ENCODE measurements around the gene ELK3.

Gene ELK3

DNA sequence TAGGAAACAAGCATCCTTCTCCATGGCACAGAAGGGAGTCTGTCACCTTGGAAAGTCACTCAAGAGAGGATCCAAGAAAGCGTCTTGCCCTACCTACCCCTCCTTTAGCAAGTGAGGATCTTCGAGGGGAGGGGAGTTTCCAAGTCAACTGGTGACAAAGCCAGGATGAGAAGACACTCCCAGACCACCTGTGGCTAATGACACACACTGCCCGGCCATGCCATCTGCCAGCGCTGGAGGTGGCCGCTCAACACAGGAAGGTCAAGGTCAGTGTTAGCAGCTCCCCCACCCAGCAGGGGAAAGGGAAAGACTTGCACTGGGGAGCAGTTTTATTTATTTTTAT lies 41.3 kb downstream of the ELK3 start:
- peak in 1 of 3 experiments; percentile 38 for DNase-seq

DNA sequence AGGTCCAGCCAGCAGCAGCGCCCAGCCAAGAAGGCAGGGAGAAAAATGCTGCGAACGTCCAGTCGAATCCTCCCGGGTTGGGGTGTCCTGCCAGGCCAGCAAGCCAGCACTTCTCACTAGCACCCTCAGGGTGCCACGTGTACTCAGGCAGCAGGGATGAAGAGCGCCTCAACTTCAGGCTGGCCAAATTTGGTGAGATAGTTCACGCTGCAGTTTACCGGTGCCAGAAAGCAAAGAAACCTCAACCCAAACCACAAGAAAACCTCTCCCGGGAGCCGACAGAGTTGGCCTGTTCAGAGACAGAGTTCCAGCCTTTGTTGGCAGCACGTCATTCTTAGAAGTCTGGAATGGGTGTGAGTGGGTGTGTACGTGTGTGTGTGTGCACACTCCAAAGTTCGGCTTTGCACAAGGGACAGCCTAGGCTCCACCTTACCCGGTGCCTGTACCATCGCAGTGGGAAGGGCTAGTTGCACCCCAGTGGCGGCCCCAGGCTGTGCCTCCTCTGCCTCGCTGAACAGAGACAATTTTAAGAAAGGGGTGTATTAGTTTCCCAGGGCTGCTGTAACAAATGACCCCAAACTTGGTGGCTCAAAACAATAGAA lies 42.1 kb downstream of the ELK3 start:
- DNase-seq = no peak

DNA sequence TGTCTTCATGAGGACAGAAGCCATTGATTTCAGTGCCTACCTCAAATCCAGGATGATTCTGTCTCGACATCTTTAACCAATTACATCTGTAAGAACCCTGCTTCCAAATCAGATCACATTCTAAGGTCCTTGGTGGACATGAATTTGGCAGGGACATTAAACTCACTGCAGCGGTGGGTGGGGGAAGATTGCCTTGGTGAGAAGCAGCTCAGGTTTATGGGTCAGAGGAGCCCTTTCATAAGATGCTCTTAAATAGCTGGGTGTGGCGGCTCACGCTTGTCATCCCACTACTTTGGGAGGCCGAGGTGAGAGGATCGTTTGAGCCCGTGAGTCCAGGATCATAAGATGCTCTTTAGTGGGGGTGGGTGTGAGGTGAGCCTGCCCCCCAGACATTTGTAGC lies 42.9 kb downstream of the ELK3 start:
- DNase-seq = no peak

DNA sequence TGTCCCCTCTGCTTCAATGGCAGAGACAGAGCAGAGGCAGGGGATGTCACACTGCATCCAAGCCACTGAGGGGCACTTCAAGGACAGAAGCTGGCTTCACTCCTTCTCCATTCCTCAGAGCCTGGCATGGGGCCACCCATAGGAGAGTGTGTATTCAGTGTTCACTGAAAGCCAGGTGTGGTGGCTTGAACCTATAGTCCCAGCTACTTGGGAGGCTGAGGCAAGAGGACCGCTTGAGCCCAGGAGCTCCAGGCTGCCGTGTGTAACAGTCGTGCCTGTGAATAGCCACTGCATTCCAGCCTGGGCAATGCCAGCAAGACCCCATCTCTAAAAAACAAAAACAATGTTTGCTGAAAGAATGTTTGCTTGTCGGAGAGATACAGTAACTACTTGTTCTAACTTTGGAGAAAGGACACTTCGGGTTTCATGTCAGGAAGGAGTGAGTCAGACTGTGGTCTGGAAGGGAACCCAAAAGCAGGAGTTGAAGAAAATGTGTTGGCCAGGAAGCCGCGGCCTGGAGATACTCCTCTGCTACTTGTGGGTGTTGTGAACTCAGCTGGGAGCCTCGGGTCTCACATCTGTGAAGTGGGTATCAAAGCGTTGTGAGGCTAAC lies 43.4 kb downstream of the ELK3 start:
- DNase-seq = no peak

DNA sequence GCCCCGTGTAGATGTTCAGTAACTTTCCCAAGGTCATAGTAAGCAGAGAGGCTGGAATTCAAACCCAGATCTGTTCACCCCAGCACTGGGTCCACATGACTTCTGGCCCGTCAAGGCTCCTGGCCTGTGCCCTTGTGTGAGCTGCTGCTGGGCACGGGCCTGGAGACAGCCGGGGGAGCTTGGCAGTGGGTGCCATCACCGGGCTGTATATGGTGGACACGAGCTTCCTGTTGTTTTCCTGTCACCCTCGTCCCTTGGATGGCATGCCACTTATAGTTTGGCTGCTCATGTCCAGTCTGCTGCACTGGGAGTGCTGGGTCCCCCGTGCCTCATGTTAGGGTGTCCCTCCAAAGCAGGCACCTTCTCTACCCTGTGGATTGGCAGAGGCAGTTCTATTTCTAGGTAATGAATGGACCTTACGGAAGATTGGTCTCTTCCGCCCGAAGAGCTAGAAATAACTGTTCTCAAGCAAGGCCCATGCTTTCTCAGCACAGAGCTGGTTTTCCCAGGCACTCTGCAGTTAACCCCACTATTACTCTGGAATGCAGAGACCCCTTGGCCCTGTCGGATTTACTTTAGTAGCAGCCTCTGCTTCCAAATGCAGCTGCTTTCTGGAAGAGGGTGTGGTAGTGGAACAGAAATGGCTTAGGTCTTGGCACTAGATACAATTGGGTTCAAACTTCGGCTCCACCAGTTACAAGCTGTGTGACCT lies 44.3 kb downstream of the ELK3 start:
- no peak for DNase-seq

DNA sequence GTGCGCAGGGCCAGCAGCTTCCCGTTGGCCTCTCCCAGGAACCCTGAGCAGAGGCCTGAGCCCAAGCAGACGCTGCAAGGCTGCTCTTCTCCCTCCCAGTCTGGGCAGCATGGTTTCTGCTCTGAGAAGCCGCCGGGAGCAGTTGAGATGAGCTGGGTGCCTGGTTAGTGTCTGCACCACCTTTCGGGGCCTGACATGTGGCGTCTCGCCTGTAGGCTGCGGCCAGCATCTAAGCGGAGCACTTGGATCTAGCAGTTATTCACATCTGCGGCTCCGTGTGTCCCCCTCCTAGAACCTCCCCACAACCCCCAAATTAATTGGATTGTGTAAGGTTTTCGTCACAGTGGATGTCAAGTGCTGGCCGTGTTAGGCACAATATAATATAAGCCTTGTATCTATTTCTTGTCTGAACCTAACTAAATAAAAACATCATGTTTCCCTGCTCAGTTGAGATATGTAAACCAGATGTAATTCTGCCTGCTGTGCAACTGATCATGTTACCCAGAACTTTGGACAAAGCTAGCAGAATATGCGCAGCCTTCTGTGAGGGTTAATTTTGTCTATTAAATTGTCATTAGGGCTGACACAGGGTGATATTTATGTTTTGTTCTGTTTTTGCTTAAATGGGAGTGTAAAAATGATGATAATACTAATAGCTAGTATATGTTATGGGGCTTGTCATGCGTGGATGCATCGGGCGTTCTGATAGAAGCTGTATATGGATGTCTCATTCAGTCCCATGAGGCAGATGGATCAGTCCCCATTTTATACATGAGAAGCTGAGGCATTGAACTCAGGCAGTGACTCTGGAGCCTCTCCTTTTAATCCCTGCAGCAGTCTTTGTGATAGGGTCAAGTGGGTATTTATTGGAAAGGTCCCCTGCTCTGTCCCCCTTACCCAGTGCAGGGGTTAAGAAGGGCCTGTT lies 45.8 kb downstream of the ELK3 start:
- DNase-seq = peak in 1 of 3 experiments; percentile 41

DNA sequence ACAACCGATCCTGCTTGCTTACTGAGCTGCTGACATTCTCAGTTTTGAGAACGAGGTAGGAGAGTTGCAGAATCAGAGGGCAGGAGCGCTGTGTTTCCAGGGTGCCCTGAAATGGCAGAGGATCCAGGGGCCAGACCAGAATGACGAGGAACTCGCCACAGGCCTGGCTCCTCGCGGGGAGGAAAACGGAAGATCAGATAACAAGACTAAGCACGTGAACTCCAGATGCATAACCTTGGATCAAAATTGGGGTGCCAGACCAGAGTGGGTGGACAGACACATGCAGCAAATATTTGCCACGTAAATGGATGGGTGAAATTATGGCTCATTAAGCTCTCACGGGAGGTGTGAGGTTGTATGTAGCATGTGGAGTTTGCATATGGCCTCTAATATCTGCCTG lies 46.5 kb downstream of the ELK3 start:
- no peak for DNase-seq

DNA sequence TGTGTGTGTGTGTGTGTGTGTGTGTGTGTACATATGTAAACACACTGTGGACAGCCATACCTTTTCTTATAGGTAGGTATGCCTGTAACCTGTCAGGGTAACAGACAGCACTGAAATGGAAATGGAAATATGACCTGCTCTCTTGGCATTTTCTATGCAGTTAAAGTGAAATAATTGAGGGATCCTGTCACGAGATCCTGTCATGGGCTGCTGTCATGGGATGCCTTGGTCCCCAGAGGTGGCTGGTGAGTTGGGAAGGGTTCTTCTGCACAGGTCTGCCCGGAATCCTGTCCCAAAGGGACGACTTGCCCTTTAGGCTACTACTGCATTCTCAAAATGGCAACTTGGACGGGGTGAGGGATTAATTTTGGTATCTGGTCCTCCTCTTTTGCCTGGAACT lies 47.3 kb downstream of the ELK3 start:
- no peak for DNase-seq

DNA sequence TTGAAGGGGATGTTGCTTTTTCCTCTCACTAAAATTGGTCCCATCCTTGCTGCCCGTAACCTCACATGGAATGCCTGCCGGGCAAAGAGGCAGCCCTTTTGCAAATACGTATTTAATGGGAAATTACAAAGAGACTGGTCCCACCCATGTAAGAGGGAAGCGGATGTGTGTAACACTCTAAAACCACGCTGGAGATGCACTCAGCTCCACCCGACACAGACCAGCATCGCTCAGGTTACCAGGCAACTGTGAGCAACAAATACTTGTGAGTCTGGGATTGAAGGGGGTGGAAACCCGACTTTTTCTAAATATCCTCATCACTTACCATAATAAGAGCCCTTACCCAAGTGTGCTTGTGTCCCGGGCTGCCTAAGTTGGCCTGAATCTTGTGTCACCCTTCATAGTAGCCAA lies 47.7 kb downstream of the ELK3 start:
- DNase-seq = peak in 1 of 3 experiments; percentile 13

DNA sequence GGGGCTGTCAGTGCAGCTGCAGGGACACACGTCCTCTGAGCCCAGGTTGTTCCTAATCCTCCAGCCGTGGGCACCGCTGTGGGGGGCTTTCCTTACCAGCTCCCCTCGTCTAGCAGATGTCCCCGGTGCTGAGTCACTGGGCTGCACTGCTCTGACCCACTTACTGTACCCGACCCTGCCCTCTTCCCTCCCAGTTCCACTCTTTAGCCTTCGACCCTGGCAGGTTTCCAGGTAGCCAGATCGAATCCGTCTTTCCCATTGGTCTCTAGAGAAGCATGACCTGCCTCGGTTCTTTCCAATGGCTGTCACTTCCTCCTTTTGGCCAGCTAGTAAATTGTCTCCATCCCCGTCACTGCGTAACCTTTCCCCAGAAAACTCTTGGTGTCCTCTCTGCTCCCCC lies 48.4 kb downstream of the ELK3 start:
- no peak for DNase-seq

DNA sequence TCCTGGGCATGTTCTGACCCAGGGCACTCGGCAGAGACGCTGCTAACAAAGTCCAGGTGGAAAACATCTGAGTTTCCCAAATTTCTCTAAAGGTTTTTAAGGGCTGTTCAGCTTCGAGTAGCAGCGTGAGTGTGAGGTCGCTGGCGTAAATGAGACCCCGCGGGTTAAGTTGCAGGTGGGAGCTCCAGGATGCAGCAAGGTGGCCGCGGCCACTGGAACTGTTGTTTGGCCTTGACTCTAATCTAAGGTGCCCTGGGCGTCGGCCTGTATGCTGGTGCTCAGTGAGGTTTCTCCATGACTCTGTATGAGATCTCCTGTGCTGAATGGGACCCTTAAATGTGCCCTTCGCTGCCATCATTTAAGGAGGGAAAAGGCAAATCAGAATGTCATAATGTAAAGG lies 50.7 kb downstream of the ELK3 start:
- DNase-seq = no peak

DNA sequence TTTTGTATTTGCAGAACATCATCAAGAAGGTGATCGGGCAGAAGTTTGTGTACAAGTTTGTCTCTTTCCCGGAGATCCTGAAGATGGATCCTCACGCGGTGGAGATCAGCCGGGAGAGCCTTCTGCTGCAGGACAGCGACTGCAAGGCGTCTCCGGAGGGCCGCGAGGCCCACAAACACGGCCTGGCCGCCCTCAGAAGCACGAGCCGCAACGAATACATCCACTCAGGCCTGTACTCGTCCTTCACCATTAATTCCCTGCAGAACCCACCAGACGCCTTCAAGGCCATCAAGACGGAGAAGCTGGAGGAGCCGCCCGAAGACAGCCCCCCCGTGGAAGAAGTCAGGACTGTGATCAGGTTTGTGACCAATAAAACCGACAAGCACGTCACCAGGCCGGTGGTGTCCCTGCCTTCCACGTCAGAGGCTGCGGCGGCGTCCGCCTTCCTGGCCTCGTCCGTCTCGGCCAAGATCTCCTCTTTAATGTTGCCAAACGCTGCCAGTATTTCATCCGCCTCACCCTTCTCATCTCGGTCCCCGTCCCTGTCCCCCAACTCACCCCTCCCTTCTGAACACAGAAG lies 52.8 kb downstream of the ELK3 start:
- no peak for DNase-seq

DNA sequence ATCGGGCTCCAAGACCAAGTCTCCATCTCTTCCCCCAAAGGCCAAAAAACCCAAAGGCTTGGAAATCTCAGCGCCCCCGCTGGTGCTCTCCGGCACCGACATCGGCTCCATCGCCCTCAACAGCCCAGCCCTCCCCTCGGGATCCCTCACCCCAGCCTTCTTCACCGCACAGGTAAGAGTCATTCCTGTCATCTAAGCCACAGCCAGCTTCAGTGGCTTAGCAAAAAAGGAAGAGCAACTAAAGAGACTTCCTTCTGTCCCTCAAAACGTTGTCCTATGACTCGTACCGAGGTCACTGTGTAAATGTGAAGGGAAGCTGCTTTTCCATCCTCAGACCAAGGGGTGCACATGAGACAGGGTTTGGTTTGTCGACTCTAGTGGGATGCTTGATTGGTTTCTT lies 53.4 kb downstream of the ELK3 start:
- no peak for DNase-seq

DNA sequence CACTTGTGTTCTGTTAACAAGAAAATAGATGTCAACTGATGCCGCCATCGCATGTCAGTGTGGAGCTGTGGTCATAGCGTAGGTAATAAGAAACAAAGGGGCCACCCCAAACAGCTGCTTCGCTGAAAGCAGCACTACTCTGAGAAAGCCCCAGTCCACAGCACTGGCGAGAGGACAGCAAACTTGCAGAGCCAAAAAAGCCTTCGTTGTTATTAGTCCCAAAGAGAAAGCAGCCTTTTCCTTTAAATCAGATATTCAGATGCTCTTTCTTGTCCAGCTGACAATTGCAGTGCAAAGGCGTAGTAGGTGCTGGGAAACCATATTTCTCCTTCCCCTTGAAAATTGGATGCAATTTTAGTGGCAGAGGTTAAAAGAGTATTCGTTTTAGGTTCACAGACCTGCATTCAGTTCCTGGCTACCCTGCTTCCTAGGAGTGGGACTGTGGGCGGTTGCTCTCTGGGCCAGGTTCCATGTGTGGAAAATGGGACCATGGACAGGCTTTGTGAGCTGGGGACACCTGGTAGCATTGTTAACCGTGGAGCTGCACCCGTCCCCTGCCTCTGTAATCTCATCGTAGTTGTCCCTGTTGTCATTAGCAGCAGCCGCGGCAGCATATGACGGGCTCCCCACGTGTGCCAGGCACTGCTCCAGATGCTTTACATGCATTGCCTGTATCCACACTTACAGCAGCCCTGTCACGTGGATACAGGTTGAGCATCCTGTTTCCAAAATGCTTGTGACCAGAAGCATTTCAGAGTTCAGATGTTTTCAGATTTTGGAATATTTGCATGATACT lies 54.2 kb downstream of the ELK3 start:
- DNase-seq = no peak

DNA sequence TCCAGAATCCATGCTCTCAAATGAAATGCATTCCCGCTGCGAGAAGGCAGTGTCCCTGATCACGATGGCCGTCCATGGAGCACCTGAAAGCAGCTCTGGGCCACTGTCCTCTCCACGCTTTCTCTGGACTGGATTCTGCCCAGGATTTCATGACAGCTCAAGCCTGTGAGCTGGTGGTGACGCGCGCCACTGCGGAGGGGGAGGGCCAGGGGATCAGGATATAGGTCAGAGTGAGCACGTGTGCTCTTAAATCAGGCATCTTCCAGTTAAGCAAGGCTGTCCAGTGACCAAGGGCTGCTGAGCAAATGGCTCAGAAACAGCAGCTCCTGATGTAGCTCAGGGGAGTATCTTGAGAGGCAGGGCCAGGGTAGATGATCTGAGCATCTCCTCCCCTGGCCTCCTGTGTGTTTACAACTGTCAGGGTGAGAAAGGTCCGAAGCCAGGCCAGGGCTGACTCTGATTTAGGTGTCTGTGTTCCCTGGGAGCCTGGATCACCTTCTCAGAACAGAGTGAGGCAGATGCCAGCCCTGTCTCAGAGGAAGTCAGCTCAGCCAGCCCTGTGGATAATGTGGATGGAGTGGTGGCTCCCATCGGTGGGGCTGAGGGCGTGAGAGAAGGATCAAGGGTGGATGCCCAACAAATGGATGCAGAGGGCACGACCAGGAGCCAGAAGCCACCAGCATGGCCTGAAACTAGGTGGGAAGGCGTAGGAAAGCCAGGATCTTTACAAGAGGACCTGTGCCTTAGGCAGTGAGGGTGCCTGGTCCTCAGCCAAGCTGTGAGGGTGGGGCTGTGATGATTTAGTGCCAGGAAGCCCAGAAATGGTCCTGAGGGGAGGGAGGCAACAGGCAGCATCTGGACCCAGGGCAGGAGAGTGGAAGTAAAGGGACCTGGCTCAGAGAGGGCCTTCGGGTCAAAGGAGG lies 55.3 kb downstream of the ELK3 start:
- DNase-seq = no peak

DNA sequence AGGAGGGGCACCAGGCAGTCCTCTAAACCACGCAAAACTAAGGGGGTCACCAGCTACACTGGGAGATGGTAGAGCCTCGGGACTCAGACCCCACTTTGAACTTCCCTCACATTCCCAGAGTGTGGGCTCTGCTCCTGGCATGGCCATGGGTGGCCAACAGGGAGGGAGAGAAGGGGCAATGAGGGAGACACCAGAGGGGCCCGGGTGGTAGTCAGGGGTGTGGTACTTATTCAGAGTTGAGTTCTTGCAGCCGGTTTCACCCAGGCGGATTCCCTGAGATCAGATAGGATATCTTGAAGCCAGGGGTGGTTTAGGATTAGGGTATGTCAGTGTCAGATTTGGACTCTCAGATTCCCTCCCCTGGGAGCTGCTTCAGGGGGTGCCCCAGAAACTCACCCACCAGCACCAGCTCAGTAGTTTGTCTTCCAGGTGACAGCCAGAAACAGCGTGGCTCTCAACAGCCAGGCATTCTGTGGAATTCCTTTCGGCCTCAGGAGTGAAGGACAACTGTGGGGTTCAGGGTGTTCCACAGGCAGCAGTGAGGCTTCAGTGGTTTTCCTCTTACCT lies 56.0 kb downstream of the ELK3 start:
- DNase-seq = no peak

DNA sequence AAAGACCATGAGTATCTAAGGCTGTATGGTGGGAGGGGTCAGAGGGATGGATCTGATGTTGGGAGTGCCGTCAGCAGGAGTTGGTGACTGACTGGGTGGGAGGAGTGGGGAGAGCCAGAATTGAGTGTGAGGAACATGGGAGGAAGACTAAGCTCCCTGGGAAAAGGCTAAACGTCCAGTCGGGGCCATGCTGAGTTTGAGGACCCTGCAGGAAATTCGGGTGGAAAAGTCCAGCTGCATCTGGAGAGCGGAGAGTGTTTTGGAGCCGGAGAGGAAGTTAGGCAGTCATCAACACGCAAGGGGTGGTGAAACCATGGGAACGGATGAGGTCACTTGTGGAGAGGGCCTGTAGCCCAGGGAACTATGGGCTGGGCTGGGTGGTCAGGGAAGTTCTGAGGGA lies 60.9 kb downstream of the ELK3 start:
- DNase-seq = no peak

DNA sequence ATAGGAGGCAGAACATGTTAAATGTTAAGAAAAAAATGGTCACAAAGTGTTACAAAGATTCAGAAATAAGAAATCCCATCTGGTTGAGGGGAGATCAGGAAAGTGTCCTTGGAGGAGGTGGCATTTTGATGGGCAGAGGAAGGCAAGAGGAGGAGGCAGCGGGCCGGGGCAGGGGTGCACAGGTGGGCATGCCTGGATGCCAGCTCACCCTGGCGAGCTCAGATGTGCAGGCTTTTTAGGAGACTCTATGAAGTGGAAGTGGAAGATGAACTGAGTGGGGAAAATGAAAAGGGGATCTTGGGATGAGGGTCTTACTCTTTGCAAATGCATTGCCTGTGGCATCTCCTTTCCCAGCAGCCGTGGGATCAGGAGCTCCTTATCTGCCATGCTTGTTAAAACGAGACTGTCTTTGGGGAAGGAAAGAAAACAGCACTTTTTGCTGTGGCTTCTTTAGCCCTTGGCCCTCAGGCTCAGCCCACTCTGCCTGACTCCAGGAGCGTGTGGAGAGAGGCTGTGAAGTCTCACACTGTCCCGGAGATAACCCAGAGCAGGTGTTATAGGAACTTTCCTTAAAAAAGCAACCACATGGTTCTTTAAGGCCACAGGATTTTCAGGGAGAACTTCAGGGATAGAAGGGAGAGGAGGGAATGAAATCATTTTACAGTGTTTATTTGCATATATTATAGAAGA lies 62.6 kb downstream of the ELK3 start:
- no peak for DNase-seq

DNA sequence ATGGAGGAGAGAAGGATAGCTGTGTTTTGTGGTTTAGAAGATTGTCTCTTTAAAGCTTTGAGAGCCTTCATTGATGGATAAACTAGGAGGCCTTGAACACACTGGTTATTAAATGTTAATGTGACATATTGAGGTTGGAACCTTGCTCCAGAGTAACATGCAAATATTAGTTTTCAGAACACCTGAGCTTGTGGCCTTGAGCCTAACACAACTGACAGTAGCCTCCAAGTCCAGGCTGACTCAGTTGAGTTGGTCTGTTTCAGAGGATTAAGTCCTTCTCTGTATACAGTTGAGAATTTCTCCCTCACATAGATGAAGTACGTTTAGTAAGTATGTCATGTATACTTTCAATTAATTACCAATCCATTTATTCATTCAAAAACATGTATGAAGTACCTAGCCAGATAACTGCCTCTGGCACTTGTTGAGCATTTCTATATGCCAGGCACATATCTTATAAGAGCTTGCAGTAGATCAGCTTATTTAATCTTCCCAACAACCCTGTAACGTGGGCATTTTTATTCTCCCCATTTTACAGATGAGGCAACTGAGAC lies 63.5 kb downstream of the ELK3 start:
- no peak for DNase-seq
